ENCODE results near the gene SMARCAD1. TPM values are rescaled to one million over a fixed set of nuclear protein-coding genes. Genes with fewer than 3 reads are reported as not detected.
"Not testable (repeated sequence)": the region's sequence is repeated elsewhere in the genome, so short reads cannot be mapped to it uniquely, and the experiment has no call there.

SMARCAD1 gene
- total and polyA plus RNA-seq, 11 donors: 3.7 to 14.0 (median 9.4) TPM

DNA sequence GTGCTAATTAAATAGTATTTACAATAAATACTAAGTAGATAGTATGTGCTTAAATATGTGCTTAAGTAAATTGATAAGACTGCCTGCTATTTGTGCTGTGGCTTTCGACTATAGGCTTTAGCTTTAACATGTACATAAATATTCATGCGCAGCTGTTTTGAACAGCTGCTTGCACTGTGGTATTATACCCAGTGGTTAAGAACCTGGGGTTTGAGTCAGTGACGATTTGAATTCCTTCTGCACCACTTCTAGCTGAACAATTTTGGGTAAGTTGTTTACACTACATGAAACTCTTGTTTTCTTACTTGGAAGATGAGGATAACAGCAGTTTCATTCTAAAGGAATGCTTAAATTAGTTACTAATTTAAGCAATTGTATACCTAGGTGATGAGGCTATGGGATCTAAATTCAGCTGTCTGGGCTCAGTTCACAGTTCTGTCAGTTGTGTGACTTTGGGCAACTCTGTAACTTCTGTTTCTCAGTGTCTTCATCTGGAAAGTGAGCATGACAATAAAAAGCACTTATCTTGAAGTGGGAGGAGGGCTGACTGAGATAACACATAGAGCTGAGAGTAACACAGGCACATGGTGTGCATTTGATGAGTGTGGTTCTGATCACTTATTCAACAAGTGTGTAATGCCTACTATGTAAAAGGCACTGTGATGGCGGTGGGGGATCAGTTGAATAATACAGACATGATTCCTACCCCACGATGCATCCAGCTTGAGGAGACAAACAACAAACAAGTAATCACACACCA lies 98.0 kb downstream of the SMARCAD1 start:
- DNase-seq: no peak
- intact Hi-C loops (cut with DNase I): loop anchor here in 4 of 10 donors (10.0 kb wide), 3 partner anchors 289 to 429 kb away; no protein-coding TSS in a partner anchor
- TF ChIP-seq, protein P1, sequence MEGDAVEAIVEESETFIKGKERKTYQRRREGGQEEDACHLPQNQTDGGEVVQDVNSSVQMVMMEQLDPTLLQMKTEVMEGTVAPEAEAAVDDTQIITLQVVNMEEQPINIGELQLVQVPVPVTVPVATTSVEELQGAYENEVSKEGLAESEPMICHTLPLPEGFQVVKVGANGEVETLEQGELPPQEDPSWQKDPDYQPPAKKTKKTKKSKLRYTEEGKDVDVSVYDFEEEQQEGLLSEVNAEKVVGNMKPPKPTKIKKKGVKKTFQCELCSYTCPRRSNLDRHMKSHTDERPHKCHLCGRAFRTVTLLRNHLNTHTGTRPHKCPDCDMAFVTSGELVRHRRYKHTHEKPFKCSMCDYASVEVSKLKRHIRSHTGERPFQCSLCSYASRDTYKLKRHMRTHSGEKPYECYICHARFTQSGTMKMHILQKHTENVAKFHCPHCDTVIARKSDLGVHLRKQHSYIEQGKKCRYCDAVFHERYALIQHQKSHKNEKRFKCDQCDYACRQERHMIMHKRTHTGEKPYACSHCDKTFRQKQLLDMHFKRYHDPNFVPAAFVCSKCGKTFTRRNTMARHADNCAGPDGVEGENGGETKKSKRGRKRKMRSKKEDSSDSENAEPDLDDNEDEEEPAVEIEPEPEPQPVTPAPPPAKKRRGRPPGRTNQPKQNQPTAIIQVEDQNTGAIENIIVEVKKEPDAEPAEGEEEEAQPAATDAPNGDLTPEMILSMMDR (IDR thresholded peaks at IDR 0.05): no peak
- no peak for TF ChIP-seq POLR2A (IDR thresholded peaks at IDR 0.05)
- Histone ChIP-seq H3K4me1 (peaks cover 0 to 17% (median 5%) of the 10 kb centered on the region in 12 donors), H3K27me3 (no peaks in the 10 kb centered on the region), H3K9me3 (peaks cover 0 to 4% (median 0%) of the 10 kb centered on the region in 12 donors), H3K27ac (no peak overlapping the region), H3K36me3 (no peaks in the 10 kb centered on the region), H3K4me3 (no peak overlapping the region)
- peak in 2 of 4 donors; percentile 13 to 36 for ATAC-seq
- 77 to 80% (median 79%) methylated on average over 5 of the region's 5 CpGs for WGBS, 4 donors

DNA sequence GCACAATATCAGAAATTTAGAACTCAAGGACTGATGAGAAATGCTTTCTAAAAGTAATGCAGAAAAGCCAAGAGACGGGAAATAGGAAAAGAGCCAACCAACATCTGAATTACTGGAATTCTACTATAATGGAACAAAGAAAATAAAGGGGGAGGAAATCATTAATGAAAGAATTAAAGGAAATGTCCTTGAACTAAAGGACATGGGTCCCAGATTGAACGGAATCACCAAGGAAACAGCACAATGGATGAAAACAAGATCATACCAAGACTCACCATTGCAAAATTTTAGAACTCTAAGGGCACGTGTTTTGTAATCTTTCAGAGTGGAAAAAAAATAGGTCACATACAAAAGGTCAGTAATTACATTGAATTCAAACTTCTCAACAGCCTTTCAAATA lies 99.0 kb downstream of the SMARCAD1 start:
- H3K36me3 ChIP-seq: no peaks in the 10 kb centered on the region
- H3K9me3 ChIP-seq: peaks cover 0 to 4% (median 0%) of the 10 kb centered on the region in 12 donors
- WGBS, 4 donors: 51 to 65% (median 56%) methylated on average over 3 of the region's 3 CpGs
- ATAC-seq (no peak), DNase-seq (no peak)
- no peak for TF ChIP-seq POLR2A (IDR thresholded peaks at IDR 0.05)
- TF ChIP-seq, protein P1 (IDR thresholded peaks at IDR 0.05): no peak
- intact Hi-C loops (cut with DNase I): loop anchor here in 4 of 10 donors (10.0 kb wide), 3 partner anchors 288 to 428 kb away; no protein-coding TSS in a partner anchor
- H3K4me1 ChIP-seq: peaks cover 0 to 17% (median 5%) of the 10 kb centered on the region in 12 donors
- no peaks in the 10 kb centered on the region for H3K27me3 ChIP-seq
- no peak overlapping the region for H3K4me3 ChIP-seq
- peak overlapping the region in 1 of 12 donors; percentile 3 for H3K27ac ChIP-seq

DNA sequence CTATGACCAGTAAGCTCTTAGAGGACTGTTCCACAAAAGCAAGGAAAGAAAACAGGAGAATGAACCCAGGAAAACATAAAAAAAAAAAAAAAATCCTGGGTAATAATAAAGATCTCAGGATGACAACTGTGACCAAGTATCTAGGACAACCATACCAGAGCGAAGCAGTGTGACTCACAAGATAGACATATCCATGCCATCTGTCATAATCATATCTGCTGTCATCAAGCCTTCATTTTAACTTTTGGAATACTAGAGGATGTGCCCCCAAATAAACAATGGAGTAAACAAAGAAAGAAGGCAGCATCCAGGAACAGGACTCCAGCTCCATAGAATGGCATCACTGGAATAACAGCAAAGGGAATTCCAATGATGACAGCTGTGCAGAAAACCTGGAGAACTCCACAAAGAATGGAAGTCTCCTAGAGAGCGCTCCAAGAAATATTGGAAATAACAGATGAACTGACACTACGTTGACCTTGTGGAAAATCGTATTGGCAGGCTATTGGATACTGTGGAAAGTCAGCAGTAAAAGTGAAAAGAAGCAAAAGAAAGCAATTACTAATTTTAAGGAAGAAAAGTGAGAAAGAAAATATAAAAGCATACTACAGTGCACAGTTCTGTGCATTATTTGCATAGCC lies 99.7 kb downstream of the SMARCAD1 start:
- peaks cover 0 to 17% (median 5%) of the 10 kb centered on the region in 12 donors for H3K4me1 ChIP-seq
- no peaks in the 10 kb centered on the region for H3K36me3 ChIP-seq
- TF ChIP-seq, protein P1 (IDR thresholded peaks at IDR 0.05): no peak
- no peak for TF ChIP-seq POLR2A (IDR thresholded peaks at IDR 0.05)
- no peak overlapping the region for H3K27ac ChIP-seq
- H3K9me3 ChIP-seq: peaks cover 0 to 4% (median 0%) of the 10 kb centered on the region in 12 donors
- H3K27me3 ChIP-seq: no peaks in the 10 kb centered on the region
- WGBS, 4 donors: 87 to 88% (median 87%) methylated on average over 4 of the region's 4 CpGs
- intact Hi-C loops (cut with DNase I): loop anchor here in 4 of 10 donors (10.0 kb wide), 3 partner anchors 287 to 427 kb away; no protein-coding TSS in a partner anchor
- no peak overlapping the region for H3K4me3 ChIP-seq
- DNase-seq (no peak), ATAC-seq (no peak)

DNA sequence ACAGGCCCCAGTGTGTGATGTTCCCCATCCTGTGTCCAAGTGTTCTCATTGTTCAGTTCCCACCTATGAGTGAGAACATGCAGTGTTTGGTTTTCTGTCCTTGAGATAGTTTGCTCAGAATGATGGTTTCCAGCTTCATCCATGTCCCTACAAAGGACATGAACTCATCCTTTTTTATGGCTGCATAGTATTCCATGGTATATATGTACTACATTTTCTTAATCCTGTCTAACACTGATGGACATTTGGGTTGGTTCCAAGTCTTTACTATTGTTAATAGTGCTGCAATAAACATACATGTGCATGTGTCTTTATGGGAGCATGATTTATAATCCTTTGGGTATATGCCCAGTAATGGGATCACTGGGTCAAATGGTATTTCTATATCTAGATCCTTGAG lies 112.3 kb downstream of the SMARCAD1 start:
- H3K4me3 ChIP-seq; H3K4me1 ChIP-seq; DNase-seq; intact Hi-C loops (cut with DNase I); H3K27me3 ChIP-seq; H3K36me3 ChIP-seq; ATAC-seq; H3K27ac ChIP-seq: not testable (repeated sequence)
- peaks cover 0 to 23% (median 4%) of the 10 kb centered on the region in 12 donors for H3K9me3 ChIP-seq
